CD4-positive, alpha-beta T cell treated with Interleukin-6 for 4 hours (primary cell): ENCODE results near the gene COG1.
"Not testable (repeated sequence)": the region's sequence is repeated elsewhere in the genome, so short reads cannot be mapped to it uniquely, and the experiment has no call there.

Experiments used
- DNase-seq: peaks from one replicate; pipeline ENCODE4 v3.0.0-alpha.2; 2020; ENCODE audit warnings: mixed read lengths

COG1 gene, protein sequence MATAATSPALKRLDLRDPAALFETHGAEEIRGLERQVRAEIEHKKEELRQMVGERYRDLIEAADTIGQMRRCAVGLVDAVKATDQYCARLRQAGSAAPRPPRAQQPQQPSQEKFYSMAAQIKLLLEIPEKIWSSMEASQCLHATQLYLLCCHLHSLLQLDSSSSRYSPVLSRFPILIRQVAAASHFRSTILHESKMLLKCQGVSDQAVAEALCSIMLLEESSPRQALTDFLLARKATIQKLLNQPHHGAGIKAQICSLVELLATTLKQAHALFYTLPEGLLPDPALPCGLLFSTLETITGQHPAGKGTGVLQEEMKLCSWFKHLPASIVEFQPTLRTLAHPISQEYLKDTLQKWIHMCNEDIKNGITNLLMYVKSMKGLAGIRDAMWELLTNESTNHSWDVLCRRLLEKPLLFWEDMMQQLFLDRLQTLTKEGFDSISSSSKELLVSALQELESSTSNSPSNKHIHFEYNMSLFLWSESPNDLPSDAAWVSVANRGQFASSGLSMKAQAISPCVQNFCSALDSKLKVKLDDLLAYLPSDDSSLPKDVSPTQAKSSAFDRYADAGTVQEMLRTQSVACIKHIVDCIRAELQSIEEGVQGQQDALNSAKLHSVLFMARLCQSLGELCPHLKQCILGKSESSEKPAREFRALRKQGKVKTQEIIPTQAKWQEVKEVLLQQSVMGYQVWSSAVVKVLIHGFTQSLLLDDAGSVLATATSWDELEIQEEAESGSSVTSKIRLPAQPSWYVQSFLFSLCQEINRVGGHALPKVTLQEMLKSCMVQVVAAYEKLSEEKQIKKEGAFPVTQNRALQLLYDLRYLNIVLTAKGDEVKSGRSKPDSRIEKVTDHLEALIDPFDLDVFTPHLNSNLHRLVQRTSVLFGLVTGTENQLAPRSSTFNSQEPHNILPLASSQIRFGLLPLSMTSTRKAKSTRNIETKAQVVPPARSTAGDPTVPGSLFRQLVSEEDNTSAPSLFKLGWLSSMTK

DNA sequence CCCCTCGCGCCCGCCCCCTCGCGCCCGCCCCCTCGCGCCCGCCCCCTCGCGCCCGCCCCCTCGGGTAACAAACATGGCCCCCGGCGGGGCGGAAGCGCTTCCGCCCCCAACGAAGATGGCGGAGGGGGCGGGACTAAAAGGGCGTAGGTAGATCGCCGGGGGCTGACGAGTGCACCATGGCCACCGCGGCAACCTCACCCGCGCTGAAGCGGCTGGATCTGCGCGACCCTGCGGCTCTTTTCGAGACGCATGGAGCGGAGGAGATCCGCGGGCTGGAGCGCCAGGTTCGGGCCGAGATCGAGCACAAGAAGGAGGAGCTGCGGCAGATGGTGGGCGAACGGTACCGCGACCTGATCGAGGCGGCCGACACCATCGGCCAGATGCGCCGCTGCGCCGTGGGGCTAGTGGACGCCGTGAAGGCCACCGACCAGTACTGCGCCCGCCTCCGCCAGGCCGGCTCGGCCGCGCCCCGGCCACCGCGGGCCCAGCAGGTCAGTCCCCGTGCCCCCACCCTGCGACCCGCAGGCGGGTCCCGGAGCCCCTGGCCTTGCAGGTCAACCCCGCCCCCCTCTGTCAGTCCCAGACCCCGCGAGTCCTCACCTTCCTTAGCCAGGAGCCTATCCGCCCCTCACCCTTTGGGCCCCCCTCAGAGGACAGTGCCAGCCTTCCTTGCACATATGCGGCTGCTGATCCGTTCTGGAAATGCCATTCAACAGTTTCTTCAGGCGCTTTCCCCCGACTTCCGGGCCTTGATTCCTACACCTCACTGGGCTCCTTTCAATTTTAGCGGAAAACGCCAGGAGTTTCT lies at the start of gene COG1:
Gene COG1, plus strand, starts transcription at position 162 of the 808 bp plus-strand sequence. Its CDS starts 15 bp downstream, at position 177.
- DNase-seq: peak; percentile 91

DNA sequence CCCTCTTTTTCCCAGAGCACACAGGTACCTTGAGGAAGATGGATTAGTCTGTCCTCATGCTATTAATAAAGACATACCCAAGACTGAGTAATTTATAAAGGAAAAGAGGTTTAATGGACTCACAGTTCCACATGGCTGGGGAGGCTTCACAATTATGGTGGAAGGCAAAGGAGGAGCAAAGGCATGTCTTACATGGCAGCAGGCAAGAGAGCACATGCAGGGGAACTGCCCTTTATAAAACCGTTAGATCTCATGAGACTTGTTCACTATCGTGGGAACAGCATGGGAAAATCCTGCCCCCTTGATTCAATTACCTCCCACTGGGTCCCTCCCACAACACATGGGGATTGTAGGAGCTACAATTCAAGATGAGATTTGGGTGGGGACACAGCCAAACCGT lies 48.6 kb upstream of the COG1 start:
- DNase-seq: not testable (repeated sequence)

DNA sequence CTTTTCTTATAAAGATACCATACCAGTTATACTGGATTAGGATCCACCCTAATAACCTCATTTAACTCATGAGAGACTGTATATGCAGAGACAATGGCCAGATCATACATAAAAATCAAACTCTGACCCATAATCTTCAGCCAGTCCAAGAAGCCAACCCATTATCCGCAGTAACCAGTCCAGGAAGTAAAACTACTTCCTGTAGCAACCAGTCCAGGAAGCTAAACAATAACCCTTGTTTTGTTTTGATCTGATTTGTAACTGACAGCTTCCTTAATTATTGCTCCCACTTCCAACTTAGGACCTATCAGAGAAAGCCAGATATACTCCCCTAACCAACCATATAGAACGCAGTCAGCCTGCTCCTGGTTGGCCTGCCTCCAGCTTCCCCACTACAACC lies 47.2 kb upstream of the COG1 start:
- DNase-seq: no peak

DNA sequence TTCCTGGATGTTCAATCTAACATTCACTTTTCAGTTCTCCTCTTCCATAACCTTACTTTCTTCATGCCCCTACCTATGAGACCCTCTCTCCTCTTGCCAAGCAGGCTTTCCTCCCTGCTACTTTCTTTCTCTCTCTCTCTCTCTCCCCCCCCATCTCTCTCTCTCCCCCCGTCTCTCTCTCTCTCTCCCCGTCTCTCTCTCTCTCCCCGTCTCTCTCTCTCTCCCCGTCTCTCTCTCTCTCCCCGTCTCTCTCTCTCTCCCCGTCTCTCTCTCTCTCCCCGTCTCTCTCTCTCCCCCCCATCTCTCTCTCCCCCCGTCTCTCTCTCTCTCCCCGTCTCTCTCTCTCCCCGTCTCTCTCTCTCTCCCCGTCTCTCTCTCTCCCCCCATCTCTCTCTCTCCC lies 45.1 kb upstream of the COG1 start:
- not testable (repeated sequence) for DNase-seq

DNA sequence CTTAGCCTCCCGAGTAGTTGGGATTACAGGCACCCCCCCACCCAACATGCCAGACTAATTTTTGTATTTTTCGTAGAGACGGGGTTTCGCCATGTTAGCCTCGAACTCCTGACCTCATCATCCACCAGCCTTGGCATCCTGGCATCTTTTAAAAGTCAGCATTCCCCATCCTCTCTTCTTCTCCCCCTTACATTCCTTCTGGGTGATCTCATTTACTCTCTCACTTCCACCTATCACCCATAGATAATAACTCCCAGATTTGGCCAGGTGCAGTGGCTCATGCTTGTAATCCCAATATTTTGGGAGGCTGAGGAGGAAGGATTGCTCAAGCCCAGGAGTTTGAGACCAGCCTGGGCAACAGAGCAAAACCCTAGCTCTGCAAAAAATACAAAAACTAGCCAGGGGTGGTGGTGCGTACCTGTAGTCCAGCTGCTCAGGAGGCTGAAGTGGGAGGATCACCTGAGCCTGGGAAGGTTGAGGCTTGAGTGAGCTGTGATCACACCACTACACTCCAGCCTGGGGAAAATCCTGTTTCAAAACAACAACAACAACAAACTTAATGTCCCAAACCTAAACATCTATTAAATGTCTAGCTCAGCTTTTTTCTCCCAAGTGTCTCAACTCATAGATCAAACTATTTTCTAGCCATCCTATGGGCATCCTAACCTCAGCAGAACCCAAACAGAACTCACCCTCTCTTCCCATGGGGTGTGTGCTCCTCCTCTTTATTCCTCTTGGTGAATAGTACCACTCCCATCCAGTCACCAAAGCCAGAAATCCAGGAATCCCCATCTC lies 44.1 kb upstream of the COG1 start:
- DNase-seq: no peak

DNA sequence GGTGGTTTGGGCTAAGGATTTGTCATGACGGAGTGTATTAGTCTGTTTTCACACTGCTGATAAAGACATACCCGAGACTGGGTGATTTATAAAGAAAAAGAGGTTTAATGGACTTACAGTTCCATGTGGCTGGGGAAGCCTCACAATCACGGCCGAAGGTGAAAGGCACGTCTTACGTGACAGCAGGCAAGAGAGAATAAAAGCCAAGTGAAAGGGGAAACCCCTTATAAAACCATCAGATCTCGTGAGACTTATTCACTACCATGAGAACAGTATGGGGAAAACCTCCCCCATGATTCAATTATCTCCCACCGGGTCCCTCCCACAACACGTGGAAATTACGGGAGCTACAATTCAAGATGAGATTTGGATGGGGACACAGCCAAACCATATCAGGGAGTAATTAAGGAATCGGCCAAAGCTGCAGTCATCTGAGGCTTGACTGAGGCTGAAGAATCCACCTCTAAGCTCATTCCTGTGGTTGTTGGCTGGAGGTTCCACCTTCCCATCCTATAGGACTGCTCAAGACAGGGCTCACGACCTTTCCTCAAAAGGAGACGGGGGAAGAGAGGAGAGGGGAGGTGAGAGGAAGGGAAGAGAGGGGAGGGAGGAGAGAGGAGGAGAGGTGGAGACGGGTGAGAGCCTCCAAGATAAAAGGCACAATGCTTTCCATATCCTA lies 42.1 kb upstream of the COG1 start:
- not testable (repeated sequence) for DNase-seq

DNA sequence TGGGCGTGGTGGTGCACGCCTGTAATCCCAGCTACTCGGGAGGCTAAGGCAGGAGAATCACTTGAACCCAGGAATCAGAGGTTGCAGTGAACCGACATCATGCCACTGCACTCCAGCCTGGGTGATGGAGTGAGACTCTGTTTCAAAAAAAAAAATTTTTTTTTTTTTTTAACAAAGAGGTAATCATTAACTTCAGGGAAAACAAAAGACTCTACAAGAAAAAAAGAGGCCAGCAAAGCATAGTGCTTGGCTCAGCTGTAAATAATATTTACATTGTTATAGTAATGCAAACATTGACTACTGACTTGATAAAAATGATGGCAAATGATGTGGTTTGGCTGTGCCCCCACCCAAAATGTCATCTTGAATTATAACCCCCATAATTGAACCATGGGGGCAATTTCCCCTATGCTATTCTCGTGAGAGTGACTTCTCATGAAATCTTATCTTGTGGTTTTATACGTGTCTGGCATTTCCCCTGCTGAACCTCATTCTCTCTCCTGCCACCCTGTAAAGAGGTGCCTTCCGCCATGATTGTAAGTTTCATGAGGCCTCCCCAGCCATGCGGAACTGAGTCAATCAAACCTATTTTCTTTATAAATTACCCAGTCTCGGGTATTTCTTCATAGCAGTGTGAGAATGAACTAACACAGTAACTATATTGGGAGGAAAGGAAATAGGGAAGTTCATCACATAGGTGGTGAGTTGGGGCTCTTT lies 40.8 kb upstream of the COG1 start:
- DNase-seq: no peak

DNA sequence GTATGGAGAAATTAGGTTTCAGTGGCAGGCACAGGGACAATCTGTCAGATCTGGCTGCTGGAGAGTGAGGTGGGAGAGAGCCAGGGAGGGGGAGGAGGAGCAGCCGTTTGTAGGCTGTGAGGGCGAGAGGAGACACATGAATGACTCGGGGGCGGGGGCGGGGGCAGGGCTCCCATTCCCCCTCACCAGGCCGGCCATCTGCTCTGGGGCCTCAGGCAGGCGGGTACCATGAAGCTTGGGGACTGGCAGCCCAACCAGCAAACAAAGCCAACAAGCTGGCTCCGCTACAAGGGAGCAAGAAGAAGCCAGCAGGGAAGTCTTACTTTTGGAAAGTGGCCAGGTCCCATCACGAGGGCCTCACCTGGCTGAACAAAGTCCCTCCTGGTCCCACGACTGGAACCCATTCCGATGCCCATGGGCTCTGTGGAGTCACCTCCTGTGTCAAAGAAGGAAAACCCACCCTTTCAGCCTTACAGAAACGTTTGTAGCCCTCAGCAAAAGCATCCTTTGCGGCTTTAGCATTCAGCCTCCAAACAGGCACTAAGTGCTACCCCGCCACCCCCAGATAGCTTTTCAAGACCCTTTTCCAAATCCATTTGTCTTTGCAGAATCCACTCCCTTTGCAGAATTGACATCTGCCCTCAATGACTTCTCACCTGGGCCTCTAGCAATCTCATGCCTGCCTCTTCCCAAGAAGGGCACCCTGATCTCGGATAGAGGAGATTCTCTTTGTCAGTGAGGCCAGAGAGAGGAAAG lies 37.3 kb upstream of the COG1 start:
- no peak for DNase-seq

DNA sequence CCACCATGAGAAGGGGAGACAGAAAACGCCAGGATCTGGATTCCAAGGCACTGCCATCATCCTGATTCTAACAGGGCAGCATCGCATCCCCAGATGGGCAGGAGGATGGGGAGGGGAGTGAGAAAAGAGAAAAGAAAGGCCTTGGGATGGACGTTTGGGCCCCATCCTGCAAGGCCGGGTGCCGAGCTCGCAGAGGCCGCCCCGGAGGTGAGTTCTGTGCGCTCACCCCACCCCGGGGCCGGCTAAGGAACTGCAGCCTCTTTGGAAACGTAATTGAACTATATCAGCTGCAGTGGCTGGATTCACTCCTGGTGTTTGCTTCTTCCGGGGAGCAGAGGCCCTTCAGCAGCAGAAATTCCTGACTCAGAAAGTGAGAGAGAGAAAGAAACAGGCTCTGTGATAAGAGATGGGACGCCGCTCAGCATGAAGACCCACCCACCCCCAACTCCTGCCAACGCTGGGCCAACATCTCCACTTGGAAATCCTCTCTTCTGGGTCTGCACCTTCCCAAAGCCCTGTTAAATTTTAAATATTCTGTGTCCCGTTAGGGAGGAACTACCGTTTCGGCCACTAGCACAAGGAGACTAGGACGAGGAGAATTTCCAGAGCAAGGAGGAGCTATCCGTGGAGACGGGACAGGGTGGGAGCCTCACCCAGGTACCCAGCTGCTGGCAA lies 36.6 kb upstream of the COG1 start:
- peak; percentile 57 for DNase-seq

DNA sequence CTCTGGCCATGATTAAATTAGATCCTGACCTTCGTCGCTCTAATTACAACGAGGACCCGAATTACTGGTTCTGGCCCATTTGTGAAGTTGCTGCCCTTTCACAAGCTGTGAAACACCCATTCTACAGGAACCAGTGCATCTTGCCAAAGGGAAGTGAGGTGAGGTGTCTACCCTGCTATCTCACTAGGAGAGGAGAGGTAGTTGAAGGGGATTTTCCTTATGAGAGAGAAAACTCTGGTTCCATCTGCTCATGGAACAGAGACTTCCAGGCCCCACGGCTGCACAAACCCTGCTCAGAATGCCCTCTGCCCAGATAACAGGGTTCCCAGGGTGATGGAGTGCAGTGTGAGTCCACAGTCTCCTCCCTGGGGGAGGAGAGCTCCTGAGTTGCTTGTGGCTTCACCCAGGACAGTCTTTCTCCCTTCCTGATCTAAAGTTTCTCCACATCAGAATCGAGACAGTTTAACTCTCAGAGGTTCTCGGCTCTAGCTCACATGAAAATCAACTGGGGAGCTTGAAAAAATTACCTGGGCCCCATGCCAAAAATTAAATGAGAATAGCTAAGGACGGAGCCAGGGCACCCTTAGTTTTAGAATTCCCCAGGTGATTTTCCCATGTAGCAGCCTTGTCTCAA lies 35.9 kb upstream of the COG1 start:
- no peak for DNase-seq

DNA sequence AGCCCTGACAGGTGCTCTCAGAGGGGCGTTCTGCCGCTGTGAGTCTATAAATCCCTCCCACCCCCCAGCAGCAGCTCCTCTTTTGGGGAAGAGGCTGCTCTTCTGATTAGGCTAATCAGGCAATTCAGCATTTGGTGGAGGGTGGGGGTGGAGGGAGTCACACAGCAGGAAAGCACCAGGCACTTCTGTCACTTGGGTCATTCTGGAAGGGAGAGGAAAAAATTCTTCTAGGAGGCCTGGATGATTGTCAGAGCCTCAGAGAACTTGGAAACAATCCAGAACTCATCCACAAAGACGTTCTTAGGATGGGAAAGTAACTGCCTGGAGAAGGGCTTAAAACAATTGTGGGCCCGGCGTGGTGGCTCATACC lies 35.3 kb upstream of the COG1 start:
- no peak for DNase-seq

DNA sequence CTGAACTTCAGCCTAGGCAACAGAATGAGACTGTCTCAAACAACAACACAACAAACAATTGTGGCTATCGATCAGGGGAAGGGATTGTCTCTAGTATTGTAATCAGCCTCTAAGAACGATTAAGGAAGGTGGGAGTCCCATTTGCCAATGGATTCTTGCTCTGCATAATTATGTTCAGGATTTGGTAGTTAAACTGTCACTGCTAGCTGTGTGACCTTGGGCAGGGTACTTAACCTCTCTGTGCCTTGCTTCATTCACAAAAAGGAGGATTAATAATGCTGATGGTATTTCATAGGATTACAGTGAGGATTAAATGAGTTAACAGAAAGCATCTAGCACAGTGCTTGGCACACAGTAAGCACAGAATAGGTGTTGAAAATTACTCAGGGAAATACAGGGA lies 34.7 kb upstream of the COG1 start:
- no peak for DNase-seq

DNA sequence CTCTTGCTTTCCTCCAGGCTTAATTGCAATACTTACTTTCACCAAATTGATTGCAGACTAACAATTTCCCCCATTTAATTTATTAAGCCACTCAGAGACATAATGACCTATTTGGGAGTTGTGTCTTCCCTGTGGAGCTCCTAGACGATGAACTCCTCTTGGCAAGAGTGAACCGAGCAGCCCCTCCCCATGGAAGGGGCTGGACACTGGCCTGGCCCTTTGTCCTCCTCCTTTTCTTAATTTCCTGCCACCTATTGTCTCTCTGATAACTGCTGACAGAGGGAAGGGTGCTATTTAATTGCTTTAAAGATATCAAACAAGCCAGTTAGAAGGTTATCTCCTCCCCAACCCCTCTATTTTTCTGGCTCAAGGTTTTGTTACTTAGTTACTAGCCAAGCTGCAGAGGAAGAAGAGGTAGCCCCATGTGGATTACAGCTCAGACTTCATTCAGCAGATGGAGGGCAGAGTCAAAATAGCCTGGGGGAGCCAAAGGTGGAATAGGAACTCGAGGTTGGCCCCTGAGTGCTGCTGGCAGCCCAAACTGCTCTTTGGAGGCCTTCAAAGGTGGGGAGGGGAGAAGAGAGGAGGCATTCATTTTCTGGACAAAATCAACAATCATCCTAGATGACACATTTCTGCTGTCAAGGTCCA lies 31.8 kb upstream of the COG1 start:
- no peak for DNase-seq

DNA sequence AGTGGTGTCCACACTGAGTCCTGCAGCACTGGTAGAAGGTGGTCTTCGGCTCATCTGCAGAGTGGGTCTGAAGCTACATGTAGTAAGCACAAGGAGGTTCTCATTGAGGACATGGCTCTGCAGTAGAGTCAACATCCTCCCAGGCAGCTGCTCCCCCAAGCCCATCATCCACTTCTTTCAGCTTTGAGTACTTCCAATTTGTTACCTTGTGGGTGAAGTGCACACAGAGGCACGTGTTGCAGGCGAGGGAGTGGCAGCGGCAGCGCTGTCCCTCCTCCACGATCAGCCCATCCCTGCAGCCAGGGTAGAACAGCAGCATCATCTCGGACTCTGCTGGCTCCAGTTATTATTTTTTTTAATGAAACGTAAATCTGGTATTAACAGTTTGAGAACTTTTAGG lies 29.8 kb upstream of the COG1 start:
- DNase-seq: no peak

DNA sequence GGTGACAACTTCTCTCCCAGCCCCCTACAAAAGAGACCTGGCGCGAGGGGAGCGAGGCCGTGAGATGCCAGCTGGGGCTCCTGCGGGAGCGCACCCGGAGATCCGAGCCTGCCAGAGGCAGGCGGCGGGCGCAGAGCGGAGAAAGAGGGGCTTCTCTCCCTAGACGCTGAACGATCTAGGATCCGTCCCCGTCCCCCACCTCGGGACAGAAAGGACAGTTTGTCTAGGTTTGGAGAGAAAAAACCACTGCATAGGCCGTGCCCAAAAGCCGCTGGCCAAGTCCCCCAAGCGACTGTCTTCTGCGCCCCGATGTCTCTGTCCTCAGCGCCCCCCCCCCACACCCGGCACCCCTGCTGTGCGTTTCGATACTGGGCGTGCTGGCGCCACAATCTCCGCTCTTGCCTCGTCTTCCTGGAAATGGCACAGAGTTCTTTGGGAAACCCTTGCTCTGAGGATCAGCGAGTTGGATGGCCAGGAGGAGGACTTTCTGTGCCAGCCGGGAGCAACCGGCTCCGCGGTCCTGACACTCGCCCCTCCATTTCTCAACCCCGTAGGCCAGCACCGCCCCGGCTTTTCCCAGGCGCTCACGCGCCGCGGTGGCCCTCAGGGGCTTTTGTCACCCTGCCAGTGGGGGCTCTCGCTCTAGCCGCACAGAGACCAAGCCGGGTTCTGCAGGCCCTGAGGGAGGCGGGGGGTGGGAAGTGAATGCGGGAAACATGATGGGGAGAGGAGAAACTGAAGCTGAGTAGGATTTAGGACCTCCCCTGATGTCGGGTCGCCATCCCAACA lies 27.0 kb upstream of the COG1 start:
- DNase-seq: no peak

DNA sequence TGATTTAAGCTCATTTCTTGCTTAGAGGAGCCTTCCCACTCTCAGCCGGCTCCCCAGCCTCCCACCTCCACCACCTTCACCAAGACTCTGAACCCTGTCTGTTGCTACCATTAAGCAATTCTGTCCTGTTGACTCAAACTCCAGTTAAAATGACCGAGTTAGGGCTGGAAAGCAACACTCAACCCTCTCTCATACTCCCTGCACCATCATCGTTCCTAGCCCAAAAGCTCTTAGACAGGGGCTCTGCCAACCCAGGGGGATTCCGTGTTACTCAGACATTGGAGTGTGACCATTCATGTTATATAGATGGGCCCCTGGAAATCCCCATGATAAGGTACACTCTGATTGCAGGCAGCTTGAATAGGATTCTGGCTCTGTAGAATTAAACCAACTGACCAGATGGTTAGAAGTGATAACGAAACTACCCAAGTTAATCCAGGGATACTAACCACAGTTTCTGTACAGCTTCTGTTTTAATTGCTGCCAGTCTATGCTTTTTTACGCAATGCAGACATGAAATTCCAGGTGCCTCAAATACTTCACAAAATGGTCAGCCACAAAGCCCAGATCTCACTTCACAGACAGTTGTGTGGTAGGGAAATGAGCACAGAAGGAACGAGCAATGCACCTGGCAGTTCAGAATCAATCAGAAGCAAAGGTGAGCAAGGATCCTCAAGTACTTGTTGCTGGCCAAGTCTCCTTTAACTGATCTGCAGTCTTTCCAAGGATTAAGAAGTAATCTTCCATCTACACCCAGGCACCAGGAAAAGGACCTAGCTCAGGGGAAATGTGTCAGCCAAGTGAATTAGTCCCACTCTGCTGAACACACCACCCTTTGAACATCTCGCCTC lies 25.9 kb upstream of the COG1 start:
- no peak for DNase-seq

DNA sequence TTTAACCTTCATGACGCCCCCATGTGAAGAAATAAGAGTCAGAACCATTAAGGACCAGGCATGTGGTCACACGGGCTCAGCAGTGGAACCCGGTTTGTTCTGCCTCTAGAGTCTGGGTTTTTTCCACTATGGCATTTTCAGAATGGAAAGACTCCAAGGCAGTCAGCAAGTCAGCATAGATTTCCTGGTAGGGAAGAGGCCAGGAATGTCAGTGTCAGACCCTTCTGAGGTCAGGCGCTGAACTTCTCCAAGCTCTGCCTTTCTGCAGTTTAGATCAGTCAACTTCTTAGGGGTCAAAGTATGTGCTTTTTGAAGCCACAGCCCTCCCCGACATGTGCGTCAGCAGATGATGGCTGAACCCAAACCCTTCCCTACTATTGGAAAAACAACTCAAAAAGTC lies 24.2 kb upstream of the COG1 start:
- no peak for DNase-seq
